Choroid plexus epithelial cell (primary cell): ENCODE data around the gene TXNDC11.

Source experiments
- DNase-seq: peaks from one replicate; pipeline ENCODE4 v3.0.0-alpha.2; 2010; ENCODE audit warnings: low read depth
- H3K4me3 ChIP-seq: 2 replicates; pipeline ENCODE4 v1.5.1; 2011; ENCODE audit warnings: low read depth, mild to moderate bottlenecking, control low read depth, low read length, moderate library complexity
- TF ChIP-seq, protein P1 (sequence below): conservative IDR thresholded peaks from 2 replicates; pipeline ENCODE4 v1.5.1; 2011; ENCODE audit warnings: low read depth, mild to moderate bottlenecking, control low read depth, inconsistent platforms, low read length, moderate library complexity

TXNDC11 gene

DNA sequence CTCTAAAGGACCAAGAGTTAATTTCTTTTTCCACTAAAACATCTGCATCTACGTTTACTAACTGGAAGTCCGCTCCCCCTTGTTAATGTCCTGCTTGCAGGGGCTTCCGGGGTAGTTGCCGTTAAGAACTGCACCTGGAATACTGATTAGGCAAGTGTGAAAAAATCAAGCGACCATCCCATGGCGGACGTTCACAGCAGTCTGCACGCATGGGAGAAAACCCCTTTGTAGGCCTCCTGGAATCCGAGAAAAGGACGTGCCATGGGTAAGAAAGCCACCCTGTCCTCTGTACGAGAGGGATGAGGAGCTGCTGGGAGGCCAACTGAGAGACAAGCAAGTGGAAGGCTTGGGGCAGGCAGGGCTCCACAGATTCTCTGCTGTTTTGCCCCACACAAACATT lies 59.5 kb downstream of the TXNDC11 start:
- DNase-seq: no peak
- TF ChIP-seq, protein P1, sequence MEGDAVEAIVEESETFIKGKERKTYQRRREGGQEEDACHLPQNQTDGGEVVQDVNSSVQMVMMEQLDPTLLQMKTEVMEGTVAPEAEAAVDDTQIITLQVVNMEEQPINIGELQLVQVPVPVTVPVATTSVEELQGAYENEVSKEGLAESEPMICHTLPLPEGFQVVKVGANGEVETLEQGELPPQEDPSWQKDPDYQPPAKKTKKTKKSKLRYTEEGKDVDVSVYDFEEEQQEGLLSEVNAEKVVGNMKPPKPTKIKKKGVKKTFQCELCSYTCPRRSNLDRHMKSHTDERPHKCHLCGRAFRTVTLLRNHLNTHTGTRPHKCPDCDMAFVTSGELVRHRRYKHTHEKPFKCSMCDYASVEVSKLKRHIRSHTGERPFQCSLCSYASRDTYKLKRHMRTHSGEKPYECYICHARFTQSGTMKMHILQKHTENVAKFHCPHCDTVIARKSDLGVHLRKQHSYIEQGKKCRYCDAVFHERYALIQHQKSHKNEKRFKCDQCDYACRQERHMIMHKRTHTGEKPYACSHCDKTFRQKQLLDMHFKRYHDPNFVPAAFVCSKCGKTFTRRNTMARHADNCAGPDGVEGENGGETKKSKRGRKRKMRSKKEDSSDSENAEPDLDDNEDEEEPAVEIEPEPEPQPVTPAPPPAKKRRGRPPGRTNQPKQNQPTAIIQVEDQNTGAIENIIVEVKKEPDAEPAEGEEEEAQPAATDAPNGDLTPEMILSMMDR: no peak
- no peak overlapping the region for H3K4me3 ChIP-seq

DNA sequence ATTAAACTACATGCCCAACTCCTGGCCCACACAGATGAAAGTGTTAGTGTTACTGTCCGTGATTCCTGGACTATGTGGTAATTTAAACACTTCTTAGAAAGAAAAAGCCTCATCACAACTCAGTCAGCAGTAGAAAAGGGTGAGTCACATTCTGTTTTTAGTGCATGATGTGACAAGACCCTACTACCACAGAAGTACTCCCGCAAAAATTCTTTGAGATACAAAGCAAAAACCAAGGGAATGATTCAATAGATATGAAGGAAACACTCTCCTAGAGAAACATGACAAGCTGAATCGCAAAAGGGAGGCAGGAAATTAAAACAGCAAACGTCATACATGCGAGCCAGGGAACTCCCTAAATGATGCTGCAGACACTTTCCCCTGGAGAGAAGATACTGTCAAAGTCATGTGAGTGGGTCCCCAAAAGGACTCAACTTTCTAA lies 60.0 kb downstream of the TXNDC11 start:
- H3K4me3 ChIP-seq: no peak overlapping the region
- peak; percentile 94 for DNase-seq
- TF ChIP-seq, protein P1: no peak

DNA sequence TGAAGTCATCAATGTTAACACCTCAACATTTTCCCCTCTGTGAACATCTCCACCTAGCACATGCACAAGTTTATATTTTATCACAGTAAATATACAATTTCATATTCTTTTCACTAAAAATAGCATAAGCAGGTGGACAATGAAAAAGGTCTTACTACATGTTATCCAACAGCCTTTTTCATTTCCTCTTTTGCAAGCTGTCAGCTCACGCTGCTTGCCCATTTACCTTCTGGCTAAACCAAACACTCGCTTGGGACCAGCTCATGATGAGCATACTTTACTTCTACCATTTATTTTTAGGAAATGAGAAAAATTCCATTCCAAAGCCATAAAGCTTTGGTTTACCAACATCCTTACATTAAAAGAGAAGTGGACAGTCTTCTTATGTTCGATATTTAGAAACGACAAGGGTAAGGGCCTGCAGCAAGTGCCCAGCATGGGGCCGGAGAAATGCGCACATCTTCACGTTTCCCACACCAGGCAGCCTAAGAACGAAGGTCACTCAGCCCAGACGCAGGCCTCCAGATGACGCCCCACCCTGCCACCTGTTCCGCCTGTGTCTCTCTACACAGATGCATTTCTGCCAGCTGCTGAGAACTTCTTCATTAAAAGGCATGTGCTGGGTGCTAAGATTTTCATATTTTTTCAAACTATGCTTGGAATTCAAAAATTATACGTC lies 60.5 kb downstream of the TXNDC11 start:
- no peak for DNase-seq
- TF ChIP-seq, protein P1: no peak
- no peak overlapping the region for H3K4me3 ChIP-seq

DNA sequence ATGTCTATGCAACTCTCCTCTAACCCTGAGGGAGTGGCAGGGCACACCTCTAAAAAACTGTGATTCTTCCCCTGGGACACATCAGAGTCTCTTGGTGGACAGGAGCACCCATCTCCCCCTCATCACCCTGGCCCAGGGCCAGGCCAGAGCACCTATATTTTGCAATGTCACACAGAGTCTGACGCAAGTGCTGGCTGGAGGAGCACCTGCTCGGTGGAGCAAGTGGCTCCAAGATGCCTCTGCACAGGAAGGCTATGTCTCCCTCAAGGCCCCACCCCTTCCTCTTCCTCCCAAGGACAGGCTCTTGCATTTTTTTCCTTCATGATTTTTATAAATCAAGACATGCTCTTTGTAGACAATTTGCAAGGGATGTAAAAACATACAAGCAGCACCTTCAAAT lies 61.1 kb downstream of the TXNDC11 start:
- TF ChIP-seq, protein P1: no peak
- no peak overlapping the region for H3K4me3 ChIP-seq
- no peak for DNase-seq

DNA sequence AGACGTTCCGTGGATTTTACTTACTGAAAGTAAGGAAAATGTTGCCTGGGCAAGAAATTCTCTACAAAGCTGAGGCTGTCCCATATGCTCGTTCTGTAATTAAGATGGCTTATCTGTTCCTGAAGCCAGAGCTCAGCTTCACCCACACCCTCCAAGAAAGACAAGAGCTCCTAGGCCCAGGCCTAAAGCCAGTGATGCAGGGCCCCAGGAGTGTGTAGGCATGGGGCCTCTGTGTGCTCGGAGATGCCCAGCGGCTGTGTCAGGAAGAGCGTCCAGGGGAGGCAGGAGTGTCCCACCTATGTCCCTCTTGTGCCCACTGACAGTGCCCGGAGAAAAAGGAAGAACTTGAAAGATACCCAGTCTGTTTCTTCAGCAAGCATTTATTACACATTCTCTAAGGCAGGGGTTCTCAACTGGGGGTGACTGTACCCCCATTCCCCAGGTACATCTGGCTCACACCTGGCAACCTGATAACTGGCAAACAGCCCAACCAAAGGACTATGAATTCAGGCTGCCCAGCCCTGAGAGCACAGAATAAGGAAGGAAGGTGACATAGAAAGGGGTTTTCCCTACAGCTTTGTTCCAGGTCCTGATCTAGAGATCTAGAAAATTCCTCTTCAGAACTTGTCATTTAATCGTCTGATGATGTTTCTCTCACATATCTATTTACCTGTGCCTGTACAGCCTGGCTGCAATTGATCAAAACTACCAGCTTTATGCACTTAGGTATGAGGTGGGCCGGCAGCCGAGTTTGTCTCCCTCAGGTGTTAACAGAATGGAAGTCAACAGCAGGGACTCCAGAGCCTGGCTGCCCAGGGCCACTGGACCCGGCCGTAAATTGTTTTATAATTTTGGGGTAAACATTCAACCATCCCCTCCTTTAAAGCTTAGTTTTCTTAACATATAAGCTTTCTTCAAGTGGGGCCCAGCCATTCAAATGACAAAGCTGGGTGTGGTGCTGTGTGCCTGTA lies 62.4 kb downstream of the TXNDC11 start:
- TF ChIP-seq, protein P1: no peak
- H3K4me3 ChIP-seq: no peak overlapping the region
- no peak for DNase-seq

DNA sequence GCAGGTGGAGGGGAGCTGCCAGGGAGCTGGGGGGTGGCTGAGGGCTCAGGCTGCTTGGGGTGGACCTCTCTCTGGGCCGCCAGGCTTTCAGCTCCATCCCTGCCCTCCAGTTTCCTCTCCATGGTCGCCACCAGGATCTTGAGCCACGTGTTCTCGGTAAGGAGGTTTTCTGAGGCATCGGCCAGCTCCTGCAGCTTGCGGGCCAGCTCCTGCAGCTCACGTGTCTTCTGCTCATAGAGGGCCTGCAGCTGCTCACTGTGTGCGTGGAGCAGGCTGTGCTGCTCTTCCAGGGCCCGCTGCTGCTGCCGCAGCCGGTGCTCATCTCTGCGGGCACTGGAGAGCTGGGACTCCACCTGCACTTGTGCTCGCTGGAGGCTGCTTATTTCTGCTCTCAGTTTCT lies 63.4 kb downstream of the TXNDC11 start:
- TF ChIP-seq, protein P1: no peak

More for the DNA sequence above, 63.4 kb downstream of the TXNDC11 start:
- no peak overlapping the region for H3K4me3 ChIP-seq
- no peak for DNase-seq
